ENCODE measurements around the gene ZNF837. TPM values are rescaled to one million over a fixed set of nuclear protein-coding genes. Genes with fewer than 3 reads are reported as not detected.

The ZNF837 gene
- total RNA-seq, 1 donor from 2014 or later, result 1.2 TPM

- DNase-seq (ENCODE audit: extremely low spot score in 2 of 2), result no peak
- intact Hi-C loops (cut with DNase I), result no loop called here
- no peak overlapping the region for H3K4me3 ChIP-seq
- peaks cover 0 to 2% of the 10 kb centered on the region in 2 donors for H3K36me3 ChIP-seq
- TF ChIP-seq POLR2AphosphoS5 (IDR thresholded peaks at IDR 0.05; ENCODE audit: insufficient read depth in 1 of 2, low read depth in 1 of 2), result no peak
- no peak for TF ChIP-seq POLR2A (IDR thresholded peaks at IDR 0.05)
- no peak for TF ChIP-seq CTCF (IDR thresholded peaks at IDR 0.05)
- H3K27me3 ChIP-seq, result no peaks in the 10 kb centered on the region
- peaks cover 34% of the 10 kb centered on the region for H3K4me1 ChIP-seq
- H3K27ac ChIP-seq, result no peak overlapping the region
- no peaks in the 10 kb centered on the region for H3K9me3 ChIP-seq
Measured at GRCh38 chr19:58399903-58400302, 19.1 kb upstream of the ZNF837 start.

- Histone ChIP-seq H3K4me1 (peaks cover 35% of the 10 kb centered on the region), H3K9me3 (no peaks in the 10 kb centered on the region), H3K36me3 (peaks cover 3 to 16% of the 10 kb centered on the region in 2 donors), H3K4me3 (no peak overlapping the region), H3K27ac (no peak overlapping the region), H3K27me3 (no peaks in the 10 kb centered on the region)
- DNase-seq (ENCODE audit: extremely low spot score in 2 of 2), result no peak
- no peak for TF ChIP-seq CTCF (IDR thresholded peaks at IDR 0.05)
- no peak for TF ChIP-seq POLR2AphosphoS5 (IDR thresholded peaks at IDR 0.05; ENCODE audit: insufficient read depth in 1 of 2, low read depth in 1 of 2)
- no peak for TF ChIP-seq POLR2A (IDR thresholded peaks at IDR 0.05)
- intact Hi-C loops (cut with DNase I), result no loop called here
Measured at GRCh38 chr19:58398545-58398944, 17.7 kb upstream of the ZNF837 start.

- intact Hi-C loops (cut with DNase I), result no loop called here
- Histone ChIP-seq H3K27ac (no peak overlapping the region), H3K9me3 (no peaks in the 10 kb centered on the region), H3K4me1 (peaks cover 35% of the 10 kb centered on the region), H3K36me3 (peaks cover 3 to 21% of the 10 kb centered on the region in 2 donors), H3K27me3 (no peaks in the 10 kb centered on the region), H3K4me3 (no peak overlapping the region)
- TF ChIP-seq POLR2AphosphoS5 (IDR thresholded peaks at IDR 0.05; ENCODE audit: insufficient read depth in 1 of 2, low read depth in 1 of 2) (no peak), CTCF (IDR thresholded peaks at IDR 0.05) (no peak), POLR2A (IDR thresholded peaks at IDR 0.05) (no peak)
- DNase-seq (ENCODE audit: extremely low spot score in 2 of 2), result no peak
Measured at GRCh38 chr19:58398087-58398486, 17.3 kb upstream of the ZNF837 start.

- DNase-seq (ENCODE audit: extremely low spot score in 2 of 2), result no peak
- no peaks in the 10 kb centered on the region for H3K9me3 ChIP-seq
- H3K4me3 ChIP-seq, result no peak overlapping the region
- TF ChIP-seq POLR2AphosphoS5 (IDR thresholded peaks at IDR 0.05; ENCODE audit: insufficient read depth in 1 of 2, low read depth in 1 of 2) (no peak), POLR2A (IDR thresholded peaks at IDR 0.05) (no peak), CTCF (IDR thresholded peaks at IDR 0.05) (no peak)
- no peaks in the 10 kb centered on the region for H3K27me3 ChIP-seq
- intact Hi-C loops (cut with DNase I), result no loop called here
- no peak overlapping the region for H3K27ac ChIP-seq
- H3K36me3 ChIP-seq, result peaks cover 3 to 26% of the 10 kb centered on the region in 2 donors
- peaks cover 35% of the 10 kb centered on the region for H3K4me1 ChIP-seq
Measured at GRCh38 chr19:58397533-58398037, 16.8 kb upstream of the ZNF837 start.

- peak overlapping the region; percentile 10 to 31 for H3K4me3 ChIP-seq
- no peak for DNase-seq (ENCODE audit: extremely low spot score in 2 of 2)
- TF ChIP-seq POLR2A (IDR thresholded peaks at IDR 0.05) (no peak), CTCF (IDR thresholded peaks at IDR 0.05) (no peak), POLR2AphosphoS5 (IDR thresholded peaks at IDR 0.05; ENCODE audit: insufficient read depth in 1 of 2, low read depth in 1 of 2) (no peak)
- no peak overlapping the region for H3K27ac ChIP-seq
- intact Hi-C loops (cut with DNase I), result no loop called here
- H3K27me3 ChIP-seq, result no peaks in the 10 kb centered on the region
- peaks cover 3 to 30% of the 10 kb centered on the region in 2 donors for H3K36me3 ChIP-seq
- no peaks in the 10 kb centered on the region for H3K9me3 ChIP-seq
- H3K4me1 ChIP-seq, result peaks cover 30% of the 10 kb centered on the region
Measured at GRCh38 chr19:58396691-58397532, 16.1 kb upstream of the ZNF837 start.
